ENCODE measurements around the gene HTRA2.

- no peak for TF ChIP-seq NR4A1 (CRISPR knock-in tag; IDR thresholded peaks at IDR 0.05)
- no peak for TF ChIP-seq NR4A1 (tag; IDR thresholded peaks at IDR 0.05)
- no peak for TF ChIP-seq FOXJ3 (CRISPR knock-in tag; IDR thresholded peaks at IDR 0.05)
- TF ChIP-seq ZBTB49 (CRISPR knock-in tag; IDR thresholded peaks at IDR 0.05; ENCODE audit: borderline replicate concordance) = no peak
- no peak for TF ChIP-seq CSDE1 (IDR thresholded peaks at IDR 0.05)
- no peak for TF ChIP-seq ATF2 (CRISPR knock-in tag; IDR thresholded peaks at IDR 0.05)
- TF ChIP-seq ZNF324 (CRISPR knock-in tag; IDR thresholded peaks at IDR 0.05) = no peak
- no peak for TF ChIP-seq USF1 (CRISPR knock-in tag; IDR thresholded peaks at IDR 0.05)
- no peak for TF ChIP-seq HDGF (IDR thresholded peaks at IDR 0.05)
- no peak for TF ChIP-seq ZNF639 (CRISPR knock-in tag; conservative IDR thresholded peaks at IDR 0.05 in 1 of 2, IDR thresholded peaks at IDR 0.05 in 1 of 2)
- no peak for TF ChIP-seq ZNF668 (CRISPR knock-in tag; IDR thresholded peaks at IDR 0.05)
Observed at GRCh38 chr2:74505448-74506246, 24.1 kb upstream of the HTRA2 start.

Data from K562 (cell line).